ENCODE measurements around the gene HOXB6.
A peak's percentile ranks its signal among the peaks of the same experiment; 100 is the strongest.

Gene HOXB6

GRCh38 chr17:48579760-48580554 is 24.8 kb downstream of the HOXB6 start:
- H3K9ac ChIP-seq (ENCODE audit: low read depth, low read length), result no peak overlapping the region
- no peaks in the 10 kb centered on the region for H3K9me3 ChIP-seq (ENCODE audit: control insufficient read depth, insufficient read depth, low read length)
- H3K36me3 ChIP-seq (ENCODE audit: insufficient read depth, low read length), result no peaks in the 10 kb centered on the region
- H3K4me1 ChIP-seq (ENCODE audit: insufficient read depth, low read length), result no peaks in the 10 kb centered on the region; the same call in 1 of the 2 replicates

DNA sequence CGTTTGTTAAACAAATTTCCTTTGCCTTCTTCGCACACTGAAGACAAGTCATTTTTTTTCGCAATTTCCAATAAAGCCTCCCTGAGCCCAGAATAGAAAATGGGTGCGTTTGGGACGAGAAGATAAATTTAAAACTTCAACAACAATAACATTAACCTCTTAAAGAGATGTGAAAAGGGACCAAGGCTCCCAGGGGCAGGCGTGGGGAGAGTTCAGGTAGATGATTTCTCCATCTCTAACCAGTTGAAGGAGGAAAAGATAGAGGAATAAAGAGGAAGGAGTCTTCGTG is 25.4 kb downstream of the HOXB6 start:
- Histone ChIP-seq H3K9ac (ENCODE audit: low read depth, low read length) (no peak overlapping the region), H3K36me3 (ENCODE audit: insufficient read depth, low read length) (no peaks in the 10 kb centered on the region), H3K4me1 (ENCODE audit: insufficient read depth, low read length) (peaks cover 2% of the 10 kb centered on the region; the same call in 1 of the 2 replicates), H3K9me3 (ENCODE audit: control insufficient read depth, insufficient read depth, low read length) (no peaks in the 10 kb centered on the region)

- H3K9me3 ChIP-seq (ENCODE audit: control insufficient read depth, insufficient read depth, low read length), result no peaks in the 10 kb centered on the region
- peak overlapping the region; percentile 17; the same call in 1 of the 2 replicates for H3K9ac ChIP-seq (ENCODE audit: low read depth, low read length)
These were observed 25.9 kb downstream of the HOXB6 start for GRCh38 chr17:48578616-48579470.

GRCh38 chr17:48577946-48578615 is 26.7 kb downstream of the HOXB6 start, which contains the start of gene HOXB4:
Gene HOXB4 (minus strand): TSS chr17:48578350. CDS start chr17:48578319, 31 bp downstream.
- H3K36me3 ChIP-seq (ENCODE audit: insufficient read depth, low read length), result no peaks in the 10 kb centered on the region
- peak within 1 kb of the TSS; percentile 60; the same call in 1 of the 2 replicates for H3K9ac ChIP-seq (ENCODE audit: low read depth, low read length)
- H3K9me3 ChIP-seq (ENCODE audit: control insufficient read depth, insufficient read depth, low read length), result no peaks in the 10 kb centered on the region
- peaks cover 8% of the 10 kb centered on the region for H3K4me1 ChIP-seq (ENCODE audit: insufficient read depth, low read length)

More at GRCh38 chr17:48578616-48579470, 25.9 kb downstream of the HOXB6 start:
- H3K4me1 ChIP-seq (ENCODE audit: insufficient read depth, low read length), result peaks cover 7% of the 10 kb centered on the region
- H3K36me3 ChIP-seq (ENCODE audit: insufficient read depth, low read length), result no peaks in the 10 kb centered on the region

GRCh38 chr17:48577330-48577945 is 27.3 kb downstream of the HOXB6 start:
- Histone ChIP-seq H3K36me3 (ENCODE audit: insufficient read depth, low read length) (no peaks in the 10 kb centered on the region), H3K9me3 (ENCODE audit: control insufficient read depth, insufficient read depth, low read length) (no peaks in the 10 kb centered on the region), H3K9ac (ENCODE audit: low read depth, low read length) (peak overlapping the region; percentile 16; the same call in 1 of the 2 replicates), H3K4me1 (ENCODE audit: insufficient read depth, low read length) (peaks cover 8% of the 10 kb centered on the region)

GRCh38 chr17:48576479-48577309 is 28.1 kb downstream of the HOXB6 start:
- Histone ChIP-seq H3K9me3 (ENCODE audit: control insufficient read depth, insufficient read depth, low read length) (no peaks in the 10 kb centered on the region), H3K9ac (ENCODE audit: low read depth, low read length) (no peak overlapping the region; the same call in 1 of the 2 replicates), H3K4me1 (ENCODE audit: insufficient read depth, low read length) (peaks cover 8% of the 10 kb centered on the region), H3K36me3 (ENCODE audit: insufficient read depth, low read length) (no peaks in the 10 kb centered on the region)

- peaks cover 10% of the 10 kb centered on the region for H3K4me1 ChIP-seq (ENCODE audit: insufficient read depth, low read length)
- no peaks in the 10 kb centered on the region for H3K9me3 ChIP-seq (ENCODE audit: control insufficient read depth, insufficient read depth, low read length)
- H3K36me3 ChIP-seq (ENCODE audit: insufficient read depth, low read length), result no peaks in the 10 kb centered on the region
- H3K9ac ChIP-seq (ENCODE audit: low read depth, low read length), result no peak overlapping the region
These were observed 28.9 kb downstream of the HOXB6 start for GRCh38 chr17:48575673-48576478.

GRCh38 chr17:48575066-48575582 is 29.7 kb downstream of the HOXB6 start:
- Histone ChIP-seq H3K9me3 (ENCODE audit: control insufficient read depth, insufficient read depth, low read length) (no peaks in the 10 kb centered on the region), H3K9ac (ENCODE audit: low read depth, low read length) (no peak overlapping the region), H3K36me3 (ENCODE audit: insufficient read depth, low read length) (no peaks in the 10 kb centered on the region), H3K4me1 (ENCODE audit: insufficient read depth, low read length) (peaks cover 17% of the 10 kb centered on the region)

DNA sequence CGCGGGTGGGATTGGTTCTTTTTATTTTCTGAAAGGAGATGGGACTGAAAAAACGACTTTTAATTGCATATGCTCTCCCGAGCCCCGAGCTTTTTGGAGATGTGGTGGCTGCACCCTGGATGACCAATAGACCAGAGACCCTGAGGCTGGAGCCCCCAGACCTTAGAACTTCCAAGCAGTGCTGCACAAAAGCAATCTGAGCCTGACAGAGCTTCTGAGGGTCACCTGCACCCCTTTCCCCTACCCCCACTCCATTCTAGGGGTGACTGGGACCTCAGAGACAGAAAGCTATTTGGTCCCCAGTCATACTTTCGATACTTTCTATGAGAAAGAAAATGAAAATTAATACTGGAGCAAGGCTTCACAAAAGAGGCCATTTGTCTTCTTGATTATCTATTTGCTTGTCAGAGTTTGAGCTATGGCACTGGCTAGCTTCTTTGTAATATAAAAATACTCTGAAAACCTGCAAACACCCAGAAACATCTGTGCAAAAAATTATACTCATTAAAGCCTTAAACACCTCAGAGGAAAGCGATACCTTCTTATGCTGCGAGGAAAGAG is 30.2 kb downstream of the HOXB6 start:
- no peak overlapping the region for H3K9ac ChIP-seq (ENCODE audit: low read depth, low read length)
- H3K9me3 ChIP-seq (ENCODE audit: control insufficient read depth, insufficient read depth, low read length), result no peaks in the 10 kb centered on the region
- H3K4me1 ChIP-seq (ENCODE audit: insufficient read depth, low read length), result peaks cover 21% of the 10 kb centered on the region
- no peaks in the 10 kb centered on the region for H3K36me3 ChIP-seq (ENCODE audit: insufficient read depth, low read length)

DNA sequence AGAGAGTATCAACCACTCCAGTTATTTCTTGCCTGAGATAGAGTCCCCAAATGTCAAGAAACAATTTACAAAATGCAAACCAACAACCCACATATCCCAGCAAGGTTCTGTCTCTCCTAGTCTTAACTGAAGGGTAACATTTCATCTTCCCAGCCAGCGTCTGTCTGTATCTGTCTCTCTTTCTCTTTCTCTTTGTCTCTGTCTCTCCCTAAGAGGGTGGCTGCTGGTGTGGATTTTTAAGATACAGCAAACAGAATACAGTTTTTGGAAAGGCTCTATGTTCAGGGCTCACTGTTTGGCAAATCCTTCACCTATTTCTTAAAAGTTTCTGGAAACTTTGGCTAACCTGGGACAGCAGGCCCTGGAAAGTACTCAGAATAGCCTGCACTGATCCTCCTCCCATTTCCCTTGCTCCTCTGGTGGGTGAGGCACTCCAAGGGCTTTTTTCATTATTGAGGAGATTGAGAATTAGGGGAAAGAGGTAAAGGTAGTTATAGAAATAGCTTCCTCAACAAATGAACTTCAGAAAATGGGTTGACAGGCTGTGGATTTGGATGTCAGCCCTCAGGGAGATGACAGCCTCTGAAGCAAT is 32.9 kb downstream of the HOXB6 start:
- no peak overlapping the region for H3K9ac ChIP-seq (ENCODE audit: low read depth, low read length)
- H3K36me3 ChIP-seq (ENCODE audit: insufficient read depth, low read length), result no peaks in the 10 kb centered on the region
- peaks cover 28% of the 10 kb centered on the region for H3K4me1 ChIP-seq (ENCODE audit: insufficient read depth, low read length)
- H3K9me3 ChIP-seq (ENCODE audit: control insufficient read depth, insufficient read depth, low read length), result no peaks in the 10 kb centered on the region; the same call in none of the 2 replicates

- H3K9ac ChIP-seq (ENCODE audit: low read depth, low read length), result 0 out of 2 replicates have a peak overlapping the region, but pooled peaks have one; percentile 2
- no peaks in the 10 kb centered on the region; the same call in none of the 2 replicates for H3K9me3 ChIP-seq (ENCODE audit: control insufficient read depth, insufficient read depth, low read length)
- H3K36me3 ChIP-seq (ENCODE audit: insufficient read depth, low read length), result no peaks in the 10 kb centered on the region
- H3K4me1 ChIP-seq (ENCODE audit: insufficient read depth, low read length), result peaks cover 28% of the 10 kb centered on the region
These were observed 33.6 kb downstream of the HOXB6 start for GRCh38 chr17:48571024-48571818.
